ELR (cell line): Measurements from ENCODE around the gene ALPI.

Experiments
- DNase-seq: peaks from one replicate; pipeline ENCODE4 v3.0.0-alpha.2; 2015; ENCODE audit warnings: low read depth

The ALPI gene

GRCh38 chr2:232501794-232502390 lies 45.9 kb downstream of the ALPI start:
- no peak for DNase-seq

GRCh38 chr2:232502511-232502910 lies 46.6 kb downstream of the ALPI start:
- DNase-seq, result no peak

DNA sequence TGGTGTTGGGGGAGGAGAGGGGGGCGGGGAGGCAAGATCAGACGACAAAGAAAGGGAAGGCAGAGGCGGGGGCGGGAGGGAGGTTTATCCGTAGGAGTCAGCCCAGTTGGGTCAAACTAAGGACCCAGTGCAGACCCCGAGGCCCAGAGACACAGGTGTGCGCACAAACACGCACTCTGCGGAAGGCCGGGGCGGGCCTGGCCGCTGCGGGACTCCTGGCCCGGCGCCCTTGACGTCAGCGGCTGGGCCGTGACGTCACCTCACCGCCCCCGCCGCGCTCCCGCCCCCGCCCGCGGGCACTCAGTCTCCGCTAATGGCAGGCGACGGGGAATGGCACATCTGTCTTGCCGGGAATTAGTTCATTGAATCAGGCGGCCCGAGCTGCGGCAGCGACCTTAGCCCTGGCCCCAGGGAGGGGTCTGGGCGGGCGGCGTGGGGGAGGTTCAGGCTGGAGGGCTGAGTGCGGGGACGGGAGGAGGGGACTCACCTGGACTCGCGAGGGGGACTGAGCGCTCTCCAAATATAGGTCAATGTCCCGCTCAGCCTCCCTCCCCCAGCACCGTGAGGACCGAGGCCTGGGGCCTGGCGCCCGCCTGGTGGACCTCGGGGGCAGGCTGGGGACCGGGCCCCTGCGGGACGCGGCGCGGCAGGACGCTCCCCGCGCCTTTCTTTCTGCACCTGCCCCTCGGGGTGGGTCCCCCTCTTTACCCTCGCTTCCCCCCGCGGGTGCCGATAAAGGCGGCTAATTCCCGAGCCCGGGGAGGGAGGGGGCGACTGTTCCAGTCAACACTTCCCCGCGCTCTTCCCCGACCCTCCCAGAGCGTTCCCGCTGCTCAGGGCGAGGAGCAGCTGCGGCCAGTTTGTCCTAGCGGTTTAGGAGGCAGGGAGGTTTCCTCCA lies 47.2 kb downstream of the ALPI start:
- peak; percentile 25 for DNase-seq

DNA sequence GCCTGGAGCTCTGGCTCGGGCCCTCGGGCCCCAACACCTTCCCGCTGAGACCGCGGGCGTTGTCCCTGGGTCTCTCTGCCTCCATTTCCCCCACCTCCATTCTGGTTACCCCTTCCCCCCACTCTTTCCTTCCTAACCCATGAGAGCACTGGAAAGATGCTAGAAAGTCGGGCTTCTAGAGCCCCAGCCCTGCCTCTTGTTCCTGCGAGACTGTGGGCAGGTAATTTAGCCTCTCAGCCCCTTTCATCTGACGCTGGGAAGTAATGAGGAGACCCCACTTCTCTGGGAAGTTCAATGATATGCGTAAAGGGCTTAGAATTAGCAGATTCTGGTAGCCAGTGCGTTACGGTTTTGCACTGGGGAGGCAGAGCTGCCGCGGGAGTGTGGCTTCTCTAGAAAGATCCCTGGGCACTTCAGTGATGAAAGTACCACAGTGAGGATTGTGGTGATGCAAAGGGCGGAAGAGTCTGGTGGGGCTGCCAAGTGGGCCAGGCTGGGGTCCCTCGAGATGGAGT lies 47.9 kb downstream of the ALPI start:
- DNase-seq, result no peak

- DNase-seq, result no peak
Measured at GRCh38 chr2:232504438-232504837, 48.5 kb downstream of the ALPI start.

DNA sequence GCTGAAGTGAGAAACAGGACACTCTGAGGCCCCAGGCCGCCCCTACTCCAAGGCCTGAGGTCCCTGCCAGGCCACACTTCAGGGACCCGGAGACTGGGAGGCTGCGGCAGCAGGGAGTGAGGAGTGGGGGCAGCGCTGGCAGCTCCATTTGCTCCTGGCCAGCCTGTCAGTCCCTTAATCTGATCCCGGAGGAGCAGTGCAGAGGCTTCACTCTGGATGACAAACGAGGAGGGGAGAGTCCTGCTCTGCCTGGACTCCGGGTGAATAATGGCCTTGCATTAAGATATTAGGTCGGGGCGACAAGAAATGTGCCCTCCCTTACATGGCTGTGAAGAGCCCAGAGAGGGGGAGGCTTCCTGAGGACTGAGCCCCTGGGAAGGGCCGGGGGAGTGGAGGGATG lies 49.9 kb downstream of the ALPI start:
- DNase-seq, result no peak

- DNase-seq, result no peak
Measured at GRCh38 chr2:232506709-232507108, 50.8 kb downstream of the ALPI start.

- no peak for DNase-seq
Measured at GRCh38 chr2:232508251-232508650, 52.3 kb downstream of the ALPI start.
